Measurements from ENCODE around the gene DCBLD1. TPM values are rescaled to one million over a fixed set of nuclear protein-coding genes. Genes with fewer than 3 reads are reported as not detected.
"Not testable (repeated sequence)": the region's sequence is repeated elsewhere in the genome, so short reads cannot be mapped to it uniquely, and the experiment has no call there.

Gene DCBLD1
- total RNA-seq, 1 donor from 2014 or later = 32.3 TPM

DNA sequence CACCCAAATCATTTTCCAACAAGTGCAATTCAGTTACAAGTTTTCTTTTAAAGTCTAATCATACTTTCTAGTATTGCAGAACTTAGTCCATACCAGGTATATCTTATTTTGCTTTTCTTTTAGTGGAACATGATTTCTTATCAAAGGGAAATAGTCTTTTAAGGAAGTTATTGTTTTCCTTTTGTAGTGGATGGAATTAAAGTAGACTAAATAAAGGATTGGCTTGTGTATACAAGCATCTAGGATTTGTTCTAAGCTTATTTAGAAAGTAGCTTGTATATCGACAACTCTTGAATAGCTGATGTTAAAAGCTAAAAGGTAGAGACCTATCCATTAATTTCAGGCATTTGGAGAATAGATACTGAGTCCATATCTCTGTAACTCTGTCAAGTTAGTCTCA lies 14.8 kb downstream of the DCBLD1 start:
- DNase-seq (ENCODE audit: low read depth in 2 of 2) = no peak

DNA sequence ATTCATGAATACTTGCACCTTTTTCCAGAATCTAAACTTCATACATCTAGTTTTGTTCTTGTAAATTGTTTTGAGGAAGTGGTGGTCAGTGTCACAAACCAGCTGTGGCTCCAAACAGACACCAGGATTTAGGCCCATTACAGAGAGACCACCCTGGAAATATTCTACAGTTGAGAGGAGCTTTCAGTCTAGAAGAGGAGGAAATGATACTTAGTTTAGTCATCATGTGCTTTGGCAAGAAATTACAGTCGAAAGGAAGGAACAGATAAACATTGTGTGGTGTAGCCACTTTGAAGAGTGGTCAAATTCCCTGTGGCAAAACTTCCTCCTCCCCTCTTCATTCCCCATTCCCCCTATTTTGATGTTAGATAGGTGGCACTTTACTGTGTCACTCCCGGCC lies 15.7 kb downstream of the DCBLD1 start:
- DNase-seq (ENCODE audit: low read depth in 2 of 2) = peak; percentile 56 to 86

DNA sequence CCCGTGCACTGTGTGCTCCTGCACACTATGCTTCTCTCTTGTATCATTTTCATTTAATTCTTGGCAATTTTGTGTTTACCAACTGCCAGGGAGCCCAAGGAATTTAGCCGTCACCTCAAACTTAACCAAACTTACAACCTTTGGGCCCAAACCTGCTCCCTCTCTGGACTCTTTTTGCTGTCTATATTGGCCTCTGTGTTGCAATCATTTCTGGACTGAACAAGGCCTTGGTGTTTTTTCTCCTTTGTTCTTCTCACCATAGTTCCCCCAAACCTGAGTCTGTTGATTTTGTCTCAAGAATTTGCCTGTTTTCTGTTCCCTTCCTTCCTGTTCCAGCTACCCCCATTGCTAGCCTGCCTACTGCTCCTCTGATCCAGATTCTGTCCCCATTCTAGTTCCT lies 19.2 kb downstream of the DCBLD1 start:
- no peak for DNase-seq (ENCODE audit: low read depth in 2 of 2)

DNA sequence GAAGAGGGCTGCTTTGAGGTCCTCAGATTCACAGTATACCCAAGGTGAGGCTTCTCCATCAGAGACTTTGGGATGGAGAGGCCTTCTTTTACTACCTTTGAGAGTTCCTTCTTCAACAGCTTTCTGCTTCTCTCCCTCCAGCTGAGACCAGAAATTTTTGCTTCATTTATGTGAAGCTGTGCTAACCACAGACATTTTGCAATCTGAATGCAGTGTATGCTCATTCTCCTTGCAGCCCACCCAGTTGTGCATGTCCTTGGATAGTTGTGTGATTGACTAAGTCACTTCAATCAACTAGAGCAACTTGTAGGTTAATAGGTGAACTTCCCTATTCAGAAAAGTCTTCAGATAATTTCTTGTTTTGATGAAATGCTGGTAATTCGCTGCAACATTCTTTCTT lies 20.1 kb downstream of the DCBLD1 start:
- DNase-seq (ENCODE audit: low read depth in 2 of 2) = no peak

DNA sequence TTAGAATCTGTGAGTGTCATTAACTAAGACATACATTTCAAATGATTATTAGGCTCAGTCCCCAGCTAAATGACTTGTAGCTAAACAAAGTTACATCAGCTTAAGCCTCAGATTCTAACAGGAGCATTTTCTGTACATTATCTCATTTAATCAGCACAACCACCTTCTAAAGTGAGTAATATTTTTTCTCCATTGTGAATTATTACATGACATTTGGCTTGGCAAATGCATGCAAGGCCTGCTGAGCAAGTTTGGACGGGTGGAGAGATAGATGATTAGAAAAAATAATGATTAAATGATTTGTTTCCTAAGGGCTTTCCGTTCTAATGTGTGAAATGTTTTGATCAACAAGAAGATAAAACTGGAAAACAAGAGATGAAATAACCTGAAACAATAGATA lies 20.7 kb downstream of the DCBLD1 start:
- DNase-seq (ENCODE audit: low read depth in 2 of 2) = no peak

DNA sequence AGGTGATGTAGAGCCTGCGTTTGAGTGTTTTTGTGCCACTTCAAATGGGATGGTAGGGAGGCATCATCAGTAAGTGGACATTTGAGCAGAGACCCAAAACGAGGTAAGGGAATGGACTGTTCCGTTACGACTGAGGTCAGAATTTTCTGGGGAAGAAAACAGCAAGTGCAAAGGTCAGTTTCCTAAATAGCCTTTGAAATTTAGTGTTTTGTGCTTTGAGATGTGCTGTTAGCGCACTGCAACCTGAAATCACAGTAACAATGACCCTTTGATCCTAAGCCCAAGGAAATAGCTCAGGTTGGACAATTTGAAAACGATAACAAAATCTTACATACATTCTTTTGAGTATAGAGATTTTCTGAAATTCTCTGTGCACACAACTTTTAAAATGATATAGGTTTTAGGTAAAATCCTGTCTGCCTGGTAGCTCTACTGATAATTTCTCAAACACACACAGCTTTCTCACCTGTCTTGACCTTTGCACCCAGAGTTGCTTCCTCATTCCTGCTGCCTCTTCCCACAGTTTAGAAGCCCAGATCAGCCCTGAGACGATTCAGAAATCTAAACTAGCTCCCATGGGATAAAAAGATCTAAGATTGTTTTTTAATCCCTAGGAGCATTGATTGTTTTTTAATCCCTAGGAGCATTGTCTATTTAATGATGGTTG lies 22.1 kb downstream of the DCBLD1 start:
- no peak for DNase-seq (ENCODE audit: low read depth in 2 of 2)

DNA sequence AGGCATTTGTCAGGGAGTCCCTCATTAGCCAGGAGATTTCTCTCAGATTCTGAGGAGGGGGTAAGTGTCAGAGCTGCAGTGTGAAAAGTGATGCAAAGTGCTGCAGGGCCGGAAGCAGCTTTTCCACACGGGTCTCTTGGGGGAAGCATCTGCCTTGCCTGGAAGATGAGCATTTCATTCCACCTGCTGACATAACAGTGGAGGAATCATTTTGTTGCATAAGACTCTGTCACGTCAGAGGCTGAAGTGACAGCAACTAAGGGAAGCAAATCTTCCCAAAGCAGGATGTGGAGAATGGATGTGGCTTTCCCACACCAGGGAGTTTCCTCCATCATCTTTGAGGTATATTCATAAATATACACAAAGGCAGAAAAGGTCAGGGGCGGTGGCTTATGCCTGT lies 22.8 kb downstream of the DCBLD1 start:
- DNase-seq (ENCODE audit: low read depth in 2 of 2) = no peak

DNA sequence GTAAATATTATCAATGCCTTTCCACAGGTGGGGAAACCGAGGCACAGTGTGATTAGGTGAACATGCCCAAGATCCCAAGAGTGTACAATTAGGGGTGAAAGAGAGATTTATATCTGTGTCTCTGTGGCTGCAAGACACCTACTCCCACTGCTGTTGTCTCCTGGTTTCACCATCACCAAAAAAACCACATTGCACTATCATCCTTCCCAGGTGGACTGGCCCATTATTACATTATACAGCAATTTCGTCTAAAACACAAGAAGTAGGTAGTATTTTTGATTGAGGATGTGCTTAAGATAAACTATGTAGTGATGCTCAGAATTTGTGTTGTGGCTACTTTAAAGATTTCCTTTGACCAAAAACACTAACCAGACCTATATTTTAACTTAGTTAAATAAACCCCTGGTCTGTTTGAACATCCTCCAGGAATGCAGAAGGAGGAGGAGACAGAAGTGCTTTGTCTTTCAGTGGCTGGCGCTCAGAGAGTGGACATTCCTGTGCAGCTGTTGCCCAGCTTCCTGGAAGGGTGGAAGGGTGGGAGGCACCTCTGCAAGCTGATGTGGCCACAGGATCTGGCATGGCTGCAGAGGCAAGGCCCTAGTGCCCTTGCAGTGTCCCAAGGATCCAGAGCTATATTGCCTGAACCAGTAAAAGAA lies 23.8 kb downstream of the DCBLD1 start:
- DNase-seq (ENCODE audit: low read depth in 2 of 2) = peak in 1 of 2 donors; percentile 36

DNA sequence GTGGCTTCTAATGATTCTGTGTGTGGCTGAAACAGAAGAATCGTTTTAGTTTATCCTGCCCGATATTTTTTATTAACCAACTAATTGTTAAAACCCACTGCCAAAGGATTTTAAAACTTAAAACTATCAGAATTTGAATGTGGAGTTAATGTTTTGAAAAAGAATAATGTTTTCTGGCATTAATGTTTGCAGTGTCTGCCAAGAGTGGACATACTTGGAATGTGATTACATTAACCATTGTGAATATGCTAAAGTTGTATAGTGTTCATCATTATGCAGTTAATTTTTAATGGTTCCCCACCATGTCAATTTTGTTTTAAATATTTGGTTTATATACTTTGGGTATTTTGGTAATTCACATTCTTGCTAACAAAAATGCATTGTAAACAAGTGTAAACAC lies 24.4 kb downstream of the DCBLD1 start:
- DNase-seq (ENCODE audit: low read depth in 2 of 2) = no peak

DNA sequence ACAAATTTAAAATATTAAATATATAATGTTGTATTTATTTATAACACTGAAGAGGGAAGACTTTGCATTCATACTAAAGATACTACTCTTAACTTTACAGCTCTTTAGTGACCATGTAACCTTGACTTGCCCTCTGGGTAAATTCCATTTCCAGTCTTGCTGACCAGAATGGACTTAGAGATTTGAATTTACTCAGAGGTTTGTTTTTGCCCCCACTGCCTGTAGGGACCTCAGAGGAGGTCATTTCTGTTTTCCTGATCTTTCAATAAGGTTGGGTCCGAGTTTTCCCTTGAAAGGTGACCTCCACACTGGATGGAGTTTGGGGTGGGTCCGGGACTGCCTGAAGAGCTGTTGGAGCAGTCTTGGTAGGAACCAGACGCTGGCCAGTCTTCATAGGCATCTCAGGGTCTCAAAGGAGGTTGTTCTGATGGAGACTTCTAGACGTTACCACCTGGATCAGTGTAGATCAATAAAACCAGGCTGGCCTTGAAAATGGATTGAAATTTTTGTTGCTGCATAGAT lies 26.0 kb downstream of the DCBLD1 start:
- DNase-seq (ENCODE audit: low read depth in 2 of 2) = no peak

DNA sequence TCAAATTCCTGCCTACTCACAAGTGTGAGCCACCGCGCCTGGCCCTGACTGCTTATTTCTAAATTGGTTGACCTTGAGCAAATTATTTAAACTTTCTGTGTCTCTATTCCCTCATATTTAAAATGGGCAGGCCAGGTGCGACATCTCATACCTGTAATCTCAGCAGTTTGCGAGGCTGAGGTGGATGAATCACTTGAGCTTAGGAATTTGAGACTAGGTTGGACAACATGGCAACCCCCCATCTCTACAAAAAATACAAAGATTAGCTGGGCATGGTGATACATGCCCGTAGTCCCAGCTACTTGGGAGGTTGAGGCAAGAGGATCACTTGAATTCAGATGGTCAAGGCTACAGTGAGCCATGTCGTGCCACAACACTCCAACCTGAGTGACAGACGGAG lies 26.5 kb downstream of the DCBLD1 start:
- DNase-seq (ENCODE audit: low read depth in 2 of 2) = no peak

DNA sequence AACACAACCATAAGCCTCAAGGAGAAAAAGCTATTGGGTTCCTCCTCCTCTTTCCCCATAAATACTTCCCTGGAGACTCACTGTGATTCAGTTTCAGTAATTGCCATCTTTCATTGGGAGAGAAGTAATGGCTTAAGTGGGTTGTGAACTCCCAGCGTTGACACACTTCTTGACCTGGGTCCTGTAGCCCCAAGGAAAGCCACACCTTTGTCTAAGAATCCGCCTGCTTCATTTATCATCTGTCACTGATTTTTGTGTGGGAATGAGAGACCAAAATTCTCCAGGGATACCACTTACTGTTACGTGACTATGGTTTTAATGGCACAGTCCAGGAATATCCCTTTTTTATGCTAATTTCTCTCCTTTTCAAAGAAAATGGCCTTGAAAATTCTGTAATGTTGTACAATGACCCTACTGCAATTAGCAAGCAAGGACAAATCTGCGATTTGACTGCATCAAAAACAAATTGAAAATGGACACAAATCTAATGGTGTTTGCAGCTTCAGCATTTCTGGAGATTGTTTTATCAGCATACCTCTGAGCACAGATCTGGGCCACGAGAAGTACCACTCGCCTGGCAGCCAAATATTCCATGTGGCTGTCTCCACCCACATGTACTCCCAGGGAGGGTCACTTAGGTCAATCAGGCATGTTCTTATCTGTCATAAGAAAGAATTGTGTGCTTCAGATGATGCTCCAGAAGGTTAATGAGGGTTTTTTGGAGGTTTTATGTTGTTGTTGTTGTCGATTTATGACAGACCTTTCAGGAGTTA lies 29.8 kb downstream of the DCBLD1 start:
- no peak for DNase-seq (ENCODE audit: low read depth in 2 of 2)

DNA sequence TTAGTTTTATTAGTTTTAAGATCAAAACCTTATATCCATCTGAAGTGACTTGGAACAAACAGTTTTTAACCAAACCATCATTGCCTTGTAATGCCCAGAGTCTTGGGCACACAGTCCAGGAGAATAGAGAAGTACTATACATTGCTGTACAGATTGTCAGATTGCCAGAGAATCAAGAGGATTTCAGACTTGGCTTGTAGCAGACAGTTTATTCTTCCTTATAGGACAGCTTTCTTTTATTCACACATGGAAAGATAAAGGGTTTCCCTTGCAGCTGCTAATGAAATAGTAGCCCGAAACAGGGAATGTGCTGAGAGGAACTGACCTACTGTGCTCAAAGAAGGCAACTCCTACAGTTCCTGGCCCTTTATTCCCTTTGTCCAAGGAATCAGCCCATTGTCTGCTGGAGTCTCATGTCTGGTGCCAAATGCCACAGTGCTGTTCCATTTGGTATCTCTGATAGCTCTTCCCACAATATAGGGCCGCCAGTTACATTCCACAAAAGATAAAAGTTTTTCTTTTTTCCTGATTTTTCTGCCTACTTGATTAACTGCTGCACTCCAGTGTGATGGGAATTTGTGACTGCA lies 30.6 kb downstream of the DCBLD1 start:
- DNase-seq (ENCODE audit: low read depth in 2 of 2) = no peak

DNA sequence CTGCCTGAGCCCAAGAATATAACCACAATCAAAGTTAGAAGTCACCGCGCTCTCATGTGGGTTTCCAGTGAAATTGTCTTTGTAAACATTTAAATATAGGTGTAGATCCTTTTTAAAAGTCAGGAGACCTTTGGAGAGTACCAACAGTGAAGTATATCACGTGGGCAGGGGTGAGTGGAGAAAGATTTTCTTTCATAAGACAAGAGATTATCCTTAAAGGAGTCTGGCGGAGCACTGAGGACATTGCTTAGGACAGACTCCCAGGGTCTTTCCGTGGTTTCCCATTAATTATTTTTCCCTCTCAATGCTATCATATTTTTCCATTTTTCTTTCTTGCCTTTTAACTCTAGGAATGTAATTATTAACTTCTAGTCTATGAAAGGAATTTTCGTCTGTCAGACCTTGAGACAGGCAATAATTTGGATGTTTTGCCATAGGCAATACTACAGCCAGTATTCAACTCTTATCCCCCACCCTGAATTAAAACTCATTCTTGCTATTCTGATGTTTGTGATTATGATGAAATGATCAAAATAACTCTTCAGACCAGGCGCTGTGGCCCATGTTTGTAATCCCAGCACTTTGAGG lies 31.4 kb downstream of the DCBLD1 start:
- no peak for DNase-seq (ENCODE audit: low read depth in 2 of 2)

DNA sequence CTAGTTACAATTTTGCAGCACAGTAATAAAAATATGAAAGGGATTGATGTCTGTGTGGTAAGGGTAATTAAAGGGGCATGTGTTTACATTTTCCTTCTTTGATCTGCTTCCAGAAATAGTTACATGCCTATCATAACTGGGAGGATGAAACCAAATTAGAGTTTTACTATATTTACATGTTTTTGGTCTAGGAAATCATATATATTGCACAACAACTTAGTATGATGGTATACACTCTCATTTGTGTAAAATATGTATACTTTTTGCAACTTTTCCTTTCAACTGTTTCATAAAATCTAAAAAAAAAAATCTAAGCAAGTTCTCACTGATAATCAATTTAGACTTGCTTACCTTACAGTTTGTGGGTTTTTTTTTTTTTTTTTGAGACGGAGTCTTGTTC lies 32.2 kb downstream of the DCBLD1 start:
- no peak for DNase-seq (ENCODE audit: low read depth in 2 of 2)

DNA sequence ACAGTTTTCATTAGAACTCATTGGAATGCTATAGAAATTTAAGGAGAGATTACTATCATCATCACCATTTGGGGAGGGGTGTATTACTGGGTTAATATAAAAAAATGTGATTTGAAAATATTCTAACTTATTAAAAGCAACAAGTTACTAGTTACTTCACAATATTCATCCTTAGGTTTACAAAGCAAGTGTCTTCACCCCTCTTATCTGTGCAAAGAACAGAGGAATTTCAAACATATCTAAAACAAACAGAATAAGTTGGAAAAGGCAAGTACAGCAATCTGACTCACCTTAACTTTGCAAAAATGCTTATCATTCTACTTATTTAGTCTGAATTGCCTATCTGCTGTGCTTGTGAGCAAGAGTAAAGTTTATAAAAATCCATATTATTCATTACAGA lies 32.9 kb downstream of the DCBLD1 start:
- DNase-seq (ENCODE audit: low read depth in 2 of 2) = no peak

DNA sequence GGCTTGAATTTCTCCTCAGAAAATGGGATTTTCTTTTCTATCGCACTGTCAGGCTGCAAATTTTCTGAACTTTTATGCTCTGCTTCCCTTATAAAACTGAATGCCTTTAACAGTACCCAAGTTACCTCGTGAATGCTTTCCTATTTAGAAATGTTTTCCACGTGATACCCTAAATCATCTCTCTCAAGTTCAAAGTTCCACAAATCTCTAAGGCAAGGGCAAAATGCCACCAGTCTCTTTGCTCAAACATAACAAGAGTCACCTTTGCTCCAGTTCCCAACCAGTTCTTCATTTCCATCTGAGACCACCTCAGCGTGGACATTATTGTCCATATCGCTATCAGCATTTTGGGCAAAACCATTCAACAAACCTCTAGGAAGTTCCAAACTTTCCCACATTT lies 35.5 kb downstream of the DCBLD1 start:
- DNase-seq (ENCODE audit: low read depth in 2 of 2) = not testable (repeated sequence)

DNA sequence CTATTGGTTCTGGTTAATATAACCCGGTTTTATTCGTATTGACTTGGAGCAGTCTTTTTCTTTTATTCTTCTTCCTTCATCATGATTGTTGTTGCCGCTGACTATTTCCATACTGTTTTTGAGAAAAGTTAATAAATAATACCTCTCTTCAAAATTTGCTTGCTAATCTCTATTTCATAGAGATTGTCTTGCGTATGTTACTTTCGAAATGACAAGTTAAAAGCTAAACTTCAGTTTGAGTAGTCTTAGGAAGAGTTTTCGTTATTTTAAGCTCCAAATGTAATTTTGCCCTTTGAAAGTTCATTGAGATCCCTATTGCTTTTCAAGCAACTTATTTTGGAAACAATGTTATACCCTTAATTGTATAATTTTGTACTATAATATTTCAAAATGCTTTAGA lies 36.4 kb downstream of the DCBLD1 start:
- DNase-seq (ENCODE audit: low read depth in 2 of 2) = no peak

DNA sequence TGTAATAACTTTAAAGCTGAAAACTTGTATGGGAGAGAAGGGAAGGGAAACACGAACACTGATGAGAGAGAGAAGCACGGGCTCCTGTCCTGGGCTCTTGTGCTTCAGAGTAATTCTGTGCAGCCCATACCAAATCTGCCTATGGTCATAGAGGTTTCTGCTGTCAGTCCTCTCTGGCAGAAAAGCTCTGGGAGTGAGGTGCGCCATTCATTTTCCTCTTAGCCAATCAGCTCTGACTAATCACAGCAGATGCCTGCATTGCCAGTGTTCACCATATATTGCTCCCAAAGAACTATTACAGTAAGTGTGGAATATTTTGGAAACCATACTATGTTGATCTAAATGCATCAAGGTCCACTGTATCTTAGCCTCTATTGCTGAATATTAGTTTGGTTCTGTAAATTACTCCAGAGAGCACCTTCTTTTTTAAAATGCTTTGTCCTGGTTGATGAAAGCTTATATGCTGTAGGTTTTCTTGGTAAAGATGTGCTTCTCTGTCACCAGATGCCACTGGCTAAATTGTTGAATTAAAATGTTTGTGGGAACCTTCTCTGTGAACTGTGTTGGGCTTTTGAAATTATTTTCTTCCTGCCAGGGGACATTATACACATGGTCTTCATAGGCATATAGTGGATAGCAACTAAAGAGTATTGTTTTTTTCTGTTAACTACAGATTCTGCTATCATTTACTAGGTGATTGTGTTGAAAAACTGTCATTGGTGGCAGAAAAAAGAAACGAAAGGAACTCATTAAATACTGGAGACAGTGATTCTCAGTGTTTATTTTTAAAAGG lies 38.3 kb downstream of the DCBLD1 start:
- DNase-seq (ENCODE audit: low read depth in 2 of 2) = no peak

DNA sequence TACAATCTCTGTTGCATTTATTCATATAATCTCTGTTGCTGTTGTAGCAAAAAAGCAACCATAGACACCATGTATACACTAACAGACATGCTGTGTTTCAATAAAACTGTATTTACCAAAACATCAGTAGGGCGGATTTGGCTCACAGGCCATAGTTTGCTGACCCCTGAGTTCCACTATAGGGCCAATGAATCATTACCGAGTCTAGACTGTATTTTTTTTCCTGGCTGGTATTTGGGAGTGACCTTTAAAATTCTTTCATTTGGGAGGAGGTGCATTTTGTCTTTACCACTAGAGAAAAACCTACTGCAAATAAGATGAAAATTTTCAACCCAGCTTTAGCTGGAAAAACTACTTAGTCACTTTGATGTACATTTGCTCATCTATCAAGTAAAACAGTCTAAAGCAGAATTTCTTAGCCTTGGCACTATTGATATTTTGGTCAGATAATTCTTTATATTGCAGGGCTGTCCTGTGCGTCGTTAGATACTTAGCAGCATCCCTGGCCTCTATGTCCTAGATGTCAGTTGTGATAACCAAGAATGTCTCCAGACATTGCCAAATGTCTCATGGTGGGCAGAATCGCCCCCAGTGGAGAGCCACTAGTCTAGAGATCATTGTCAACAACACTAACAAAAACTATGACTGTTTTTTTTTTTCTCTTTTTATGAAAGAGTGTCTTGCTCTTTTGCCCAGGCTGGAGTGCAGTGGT lies 39.5 kb downstream of the DCBLD1 start:
- peak; percentile 21 to 23 for DNase-seq (ENCODE audit: low read depth in 2 of 2)
